Stimulated activated CD4-positive, alpha-beta T cell treated with anti-CD3 and anti-CD28 coated beads, Interleukin-2, amount 100 ng/mL, for 4 hours (primary cell): Measurements from ENCODE around the gene C1QTNF12.

Experiments
- DNase-seq: peaks from one replicate; pipeline ENCODE4 v3.0.0-alpha.2; 2020; ENCODE audit warnings: low read depth

Gene C1QTNF12

DNA sequence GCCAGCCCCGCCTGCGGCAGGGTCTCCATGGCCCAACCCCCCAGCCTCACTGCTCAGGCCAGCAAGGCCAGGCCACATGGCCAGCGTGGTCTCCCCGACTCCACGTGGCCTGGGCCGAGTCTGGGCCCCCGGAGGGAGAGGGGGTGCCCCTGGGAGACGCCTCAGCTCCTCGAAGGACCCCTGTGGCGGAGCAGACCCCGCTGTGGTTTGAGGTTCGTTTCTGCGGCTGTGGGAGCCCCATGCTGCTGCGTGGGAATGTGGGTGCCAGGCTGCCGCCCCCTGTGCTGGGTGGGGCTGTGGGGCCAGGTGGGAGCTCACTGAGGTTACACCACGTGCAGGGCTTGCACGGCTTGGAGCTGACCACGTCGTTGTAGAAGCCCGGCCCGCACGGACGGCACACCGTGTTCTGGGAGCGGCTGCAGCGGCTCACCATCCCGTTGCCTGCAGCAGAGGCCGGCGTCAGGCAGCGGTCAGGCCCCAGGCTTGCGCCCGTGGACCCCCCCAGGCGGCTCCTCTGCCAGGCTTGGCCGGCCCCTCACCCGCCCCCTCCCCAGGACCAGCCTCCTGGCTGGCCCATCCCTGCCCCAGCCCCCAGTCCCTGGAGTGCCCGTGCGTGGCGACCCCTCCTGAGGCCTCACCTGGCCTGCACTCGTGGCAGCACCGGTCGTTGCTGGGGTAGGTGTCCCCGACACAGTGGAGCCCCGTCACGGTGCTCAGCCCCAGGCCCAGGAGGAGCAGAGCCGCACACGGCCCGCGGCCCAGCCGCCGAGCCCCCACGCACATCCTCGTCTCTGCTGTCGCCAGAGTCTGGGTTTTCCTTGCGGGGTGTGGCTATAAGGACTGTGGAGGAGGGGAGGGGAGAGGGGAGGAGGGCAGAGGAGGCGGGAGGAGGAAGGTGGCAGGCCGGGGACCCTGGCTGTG, 32.9 kb downstream of the C1QTNF12 start, which contains the start of gene TNFRSF4:
Gene TNFRSF4, minus strand, starts transcription at position 809 of the 921 bp plus-strand sequence. Its CDS starts 26 bp downstream, at position 783.
- DNase-seq, result peak; percentile 64

GRCh38 chr1:1212780-1213344, 33.7 kb downstream of the C1QTNF12 start:
- no peak for DNase-seq

GRCh38 chr1:1211541-1212441, 34.7 kb downstream of the C1QTNF12 start:
- DNase-seq, result no peak

DNA sequence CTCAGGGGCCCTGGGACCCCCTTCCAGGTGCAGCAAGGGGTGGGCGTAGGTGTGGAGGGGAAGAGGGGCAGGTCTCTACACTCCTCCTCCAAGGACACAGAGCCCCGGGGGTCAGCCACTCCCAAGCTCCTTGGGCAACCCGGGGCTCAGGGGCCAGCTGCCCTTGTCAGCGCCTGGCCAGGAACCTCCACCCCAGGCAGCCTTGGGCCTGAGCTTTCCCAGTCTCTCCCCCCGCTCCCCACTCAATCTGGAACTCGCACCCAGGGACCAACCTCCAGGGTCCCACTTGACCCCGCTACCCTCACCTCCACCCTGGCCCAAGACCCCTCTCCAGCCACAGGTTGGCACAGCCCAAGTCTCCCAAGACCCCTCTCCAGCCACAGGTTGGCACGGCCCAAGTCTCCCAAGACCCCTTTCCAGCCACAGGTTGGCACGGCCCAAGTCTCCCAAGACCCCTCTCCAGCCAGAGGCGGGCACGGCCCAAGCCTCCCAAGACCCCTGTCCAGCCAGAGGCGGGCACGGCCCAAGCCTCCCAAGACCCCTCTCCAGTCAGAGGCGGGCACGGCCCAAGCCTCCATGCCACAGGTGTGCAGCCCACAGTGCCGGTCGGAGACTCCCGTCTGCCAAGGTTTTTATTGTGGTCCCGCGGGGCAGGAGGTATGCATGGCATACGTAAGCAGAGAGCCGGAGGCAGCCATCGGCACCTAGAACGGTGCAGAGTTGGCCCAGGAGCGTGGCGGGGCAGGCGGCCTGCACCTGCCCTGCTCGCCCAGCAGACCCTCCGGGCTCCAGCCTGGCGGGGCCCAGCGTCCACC, 35.6 kb downstream of the C1QTNF12 start:
- DNase-seq, result no peak

GRCh38 chr1:1208713-1209433, 37.6 kb downstream of the C1QTNF12 start:
- peak; percentile 55 for DNase-seq

GRCh38 chr1:1207571-1207892, 39.0 kb downstream of the C1QTNF12 start:
- DNase-seq, result no peak

DNA sequence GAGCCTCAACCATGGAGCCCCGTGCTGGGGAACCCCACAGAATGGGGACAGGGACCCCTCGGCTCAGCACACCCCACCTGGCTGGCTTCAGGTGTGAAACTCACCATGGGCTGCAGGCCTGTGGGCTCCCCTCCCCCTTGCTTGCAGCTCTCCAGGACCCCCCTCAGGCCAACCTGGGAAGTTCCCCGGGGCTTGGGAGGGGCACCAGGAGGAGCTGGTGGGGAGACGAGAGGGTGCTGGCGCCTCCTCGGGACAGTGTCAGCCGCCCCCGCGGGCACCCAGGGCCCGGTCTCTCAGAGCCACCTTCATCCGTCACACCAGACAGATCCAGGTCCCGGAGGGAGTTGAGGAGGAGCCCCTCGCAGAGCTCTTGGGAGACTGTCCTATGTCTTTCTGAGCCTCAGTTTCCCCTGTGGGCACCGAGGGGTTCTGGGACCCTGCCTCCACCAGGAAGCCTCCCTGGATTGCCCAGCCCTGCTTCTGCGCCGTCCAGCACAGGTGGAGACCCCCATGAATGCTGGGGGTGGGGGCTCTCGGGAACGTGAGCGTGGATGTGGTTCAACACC, 39.5 kb downstream of the C1QTNF12 start:
- no peak for DNase-seq

DNA sequence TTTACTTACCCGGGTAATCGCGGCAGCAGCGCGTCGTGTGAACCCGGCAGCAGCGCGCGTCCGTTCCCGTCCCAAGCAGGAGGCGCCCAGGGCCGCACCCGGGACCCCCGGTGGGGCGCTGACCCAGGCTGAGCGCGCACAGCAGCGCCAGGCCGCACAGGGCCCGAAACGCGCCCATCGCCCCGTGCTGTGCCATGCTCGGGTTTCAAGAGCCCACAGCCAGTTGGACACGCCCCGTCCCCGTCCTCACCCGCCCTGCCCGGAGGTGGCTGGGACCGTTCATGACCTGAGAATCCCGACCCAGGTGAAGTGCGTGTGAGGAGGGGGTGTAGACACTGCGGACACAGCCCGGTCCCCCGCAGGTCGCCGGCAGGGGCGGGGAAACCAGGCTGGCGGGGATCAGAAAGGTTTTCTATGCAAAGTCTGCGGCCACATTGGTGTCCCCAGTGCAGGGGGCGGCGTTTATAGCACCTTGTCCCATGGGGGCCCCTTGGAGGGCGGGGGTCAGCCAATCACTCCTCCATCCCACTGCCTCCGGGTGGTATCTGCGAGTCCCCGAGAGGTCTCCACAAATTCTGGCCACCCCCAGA, 40.1 kb downstream of the C1QTNF12 start, which contains the start of gene TNFRSF18:
Gene TNFRSF18, minus strand, starts transcription at position 217 of the 590 bp plus-strand sequence. Its CDS starts 21 bp downstream, at position 196.
- DNase-seq, result no peak

DNA sequence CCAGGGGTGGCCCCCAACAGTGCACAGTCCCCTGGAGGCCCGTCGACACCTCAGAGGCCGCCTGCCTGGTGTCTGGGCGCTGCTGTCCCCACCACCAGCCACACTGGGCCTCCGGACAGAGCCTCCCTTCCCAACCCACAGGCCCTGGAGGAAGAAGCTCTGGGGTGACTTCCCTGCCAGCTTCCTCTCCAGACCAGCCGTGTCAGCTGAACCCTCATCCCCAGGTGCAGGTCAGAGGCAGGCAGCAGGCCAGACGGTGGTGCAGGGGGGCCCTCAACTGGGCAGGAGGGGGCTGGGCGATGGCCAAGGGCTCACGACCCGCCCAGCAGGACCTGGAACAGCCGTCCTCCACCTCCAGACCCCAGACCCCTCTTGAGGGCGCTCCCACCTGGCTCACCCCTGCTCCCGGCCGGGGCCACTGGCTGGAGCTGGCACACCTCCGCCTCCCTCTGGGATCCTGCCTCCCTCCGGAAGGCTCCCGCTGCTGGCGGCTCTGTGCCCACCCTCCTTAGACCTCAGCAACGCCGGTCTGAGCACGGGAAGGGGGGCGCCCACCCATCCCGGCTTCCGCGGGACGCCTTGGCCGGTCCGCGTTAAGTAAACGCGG, 40.6 kb downstream of the C1QTNF12 start:
- no peak for DNase-seq

- no peak for DNase-seq
Observed at GRCh38 chr1:1204998-1205768, 41.3 kb downstream of the C1QTNF12 start.

GRCh38 chr1:1204425-1204920, 42.0 kb downstream of the C1QTNF12 start:
- no peak for DNase-seq

- DNase-seq, result no peak
Observed at GRCh38 chr1:1203561-1204424, 42.7 kb downstream of the C1QTNF12 start.

DNA sequence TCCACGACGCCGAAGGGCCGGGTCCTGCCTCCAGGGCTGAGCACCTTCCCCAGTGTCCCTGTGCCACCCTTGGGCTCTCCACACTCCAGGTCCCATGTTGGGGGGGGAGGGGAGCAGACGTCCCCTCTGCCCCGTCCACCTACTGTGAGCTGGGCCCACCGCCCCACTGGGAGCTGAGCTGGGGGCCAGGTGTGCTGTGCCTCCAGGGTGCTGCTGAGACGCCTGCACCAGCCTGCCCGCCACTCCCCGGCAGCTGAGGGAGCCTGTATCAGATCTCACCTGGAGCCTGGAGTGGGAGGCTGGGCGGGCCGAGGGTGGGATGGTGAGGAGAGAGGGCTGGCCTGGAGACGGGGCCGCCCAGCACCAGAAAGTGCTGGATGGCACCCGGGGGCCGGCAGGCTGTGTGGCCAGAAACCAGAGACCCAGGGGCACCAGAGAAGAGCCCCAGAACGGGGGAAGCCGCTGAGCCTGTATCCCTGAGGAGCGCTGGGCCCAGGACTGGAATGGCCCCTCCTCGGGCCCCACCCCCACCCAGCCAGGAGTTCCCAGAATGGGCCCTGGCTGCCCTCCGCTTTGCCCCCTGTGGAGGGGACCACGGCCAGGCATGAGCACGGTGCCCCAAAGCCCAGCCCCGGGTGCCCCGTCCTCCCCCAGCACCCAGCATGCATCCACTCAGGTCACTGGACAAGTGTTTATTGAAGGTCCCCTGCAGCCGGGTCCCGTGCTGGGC, 43.5 kb downstream of the C1QTNF12 start:
- no peak for DNase-seq

GRCh38 chr1:1200876-1201810, 45.4 kb downstream of the C1QTNF12 start:
- peak; percentile 93 for DNase-seq

- DNase-seq, result no peak
Observed at GRCh38 chr1:1199961-1200875, 46.3 kb downstream of the C1QTNF12 start.
